Measurements from ENCODE around the gene THSD7A. TPM values are rescaled to one million over a fixed set of nuclear protein-coding genes. Genes with fewer than 3 reads are reported as not detected.

The THSD7A gene
- total RNA-seq, 4 donors from 2014 or later = 11.4 to 24.7 (median 15.2) TPM

DNA sequence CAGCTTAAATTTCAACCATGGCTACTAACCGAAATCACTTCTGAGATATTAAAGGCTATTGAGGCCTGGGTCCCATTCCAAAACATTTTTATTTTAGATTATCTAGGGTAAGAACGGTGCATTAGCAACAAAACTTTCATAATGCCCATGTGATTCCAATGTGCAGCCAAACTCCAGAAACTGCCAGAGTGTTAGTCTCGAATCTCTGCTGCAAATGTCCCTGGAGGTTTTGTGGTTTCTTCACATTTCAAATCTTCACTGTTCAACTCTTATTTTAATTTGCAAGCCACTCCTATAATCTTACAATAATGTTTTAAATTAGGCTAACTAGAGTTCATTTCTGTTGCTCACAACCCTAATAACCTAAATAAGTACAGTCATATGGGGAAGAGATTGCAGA is 501.3 kb downstream of the THSD7A start:
- Histone ChIP-seq H3K9me3 (no peaks in the 10 kb centered on the region), H3K27ac (no peak overlapping the region), H3K27me3 (no peaks in the 10 kb centered on the region), H3K36me3 (no peaks in the 10 kb centered on the region), H3K4me1 (no peaks in the 10 kb centered on the region), H3K4me3 (no peak overlapping the region)
- DNase-seq (ENCODE audit: low spot score in 2 of 2) = no peak
- 65 to 66% methylated on average over 3 of the region's 3 CpGs for WGBS, 2 donors
- TF ChIP-seq POLR2A (IDR thresholded peaks at IDR 0.05) (no peak), EP300 (IDR thresholded peaks at IDR 0.05) (no peak)
- TF ChIP-seq, protein P1, sequence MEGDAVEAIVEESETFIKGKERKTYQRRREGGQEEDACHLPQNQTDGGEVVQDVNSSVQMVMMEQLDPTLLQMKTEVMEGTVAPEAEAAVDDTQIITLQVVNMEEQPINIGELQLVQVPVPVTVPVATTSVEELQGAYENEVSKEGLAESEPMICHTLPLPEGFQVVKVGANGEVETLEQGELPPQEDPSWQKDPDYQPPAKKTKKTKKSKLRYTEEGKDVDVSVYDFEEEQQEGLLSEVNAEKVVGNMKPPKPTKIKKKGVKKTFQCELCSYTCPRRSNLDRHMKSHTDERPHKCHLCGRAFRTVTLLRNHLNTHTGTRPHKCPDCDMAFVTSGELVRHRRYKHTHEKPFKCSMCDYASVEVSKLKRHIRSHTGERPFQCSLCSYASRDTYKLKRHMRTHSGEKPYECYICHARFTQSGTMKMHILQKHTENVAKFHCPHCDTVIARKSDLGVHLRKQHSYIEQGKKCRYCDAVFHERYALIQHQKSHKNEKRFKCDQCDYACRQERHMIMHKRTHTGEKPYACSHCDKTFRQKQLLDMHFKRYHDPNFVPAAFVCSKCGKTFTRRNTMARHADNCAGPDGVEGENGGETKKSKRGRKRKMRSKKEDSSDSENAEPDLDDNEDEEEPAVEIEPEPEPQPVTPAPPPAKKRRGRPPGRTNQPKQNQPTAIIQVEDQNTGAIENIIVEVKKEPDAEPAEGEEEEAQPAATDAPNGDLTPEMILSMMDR (IDR thresholded peaks at IDR 0.05) = no peak

DNA sequence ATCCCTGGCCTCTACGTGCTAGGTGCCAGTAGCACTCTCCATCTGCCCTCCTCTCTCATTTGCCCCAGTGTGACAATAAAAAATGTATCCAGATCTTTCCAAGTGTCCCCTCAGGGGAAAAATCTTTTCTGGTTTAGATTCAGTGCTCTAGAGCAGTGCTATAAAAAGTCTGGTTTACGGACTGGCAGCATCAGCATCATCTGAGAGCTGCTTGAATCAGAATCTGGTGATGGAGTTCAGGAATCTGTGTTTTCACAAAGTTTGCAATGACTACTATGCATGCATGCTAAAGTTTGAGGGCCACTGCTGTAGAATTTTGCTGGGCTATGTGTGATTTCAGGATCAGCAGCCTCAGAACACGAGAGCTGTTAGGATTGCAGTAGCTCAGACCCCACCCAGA is 501.8 kb downstream of the THSD7A start:
- no peaks in the 10 kb centered on the region for H3K4me1 ChIP-seq
- no peaks in the 10 kb centered on the region for H3K9me3 ChIP-seq

DNA sequence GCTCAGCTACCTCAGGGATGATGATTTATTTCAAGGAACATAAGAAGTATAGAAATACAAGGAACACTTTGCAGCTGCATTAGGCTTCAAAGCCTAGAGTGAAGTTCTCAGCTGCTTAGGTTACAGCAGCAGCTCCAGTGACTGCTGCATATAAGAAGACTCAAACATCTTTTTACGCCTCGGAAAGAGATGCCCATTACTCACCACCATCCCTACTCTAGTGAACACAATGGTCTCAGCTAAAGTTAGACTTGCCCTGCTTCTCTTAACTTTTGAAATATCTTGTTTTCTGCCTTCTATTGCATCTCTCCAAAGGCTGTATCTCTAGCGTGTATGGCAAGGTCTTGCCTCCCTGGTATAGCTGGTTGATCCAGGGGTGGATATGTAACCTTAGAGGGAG is 502.4 kb downstream of the THSD7A start:
- no peak for DNase-seq (ENCODE audit: low spot score in 2 of 2)
- WGBS, 2 donors = 80 to 86% methylated on average over 3 of the region's 3 CpGs
- Histone ChIP-seq H3K36me3 (no peaks in the 10 kb centered on the region), H3K9me3 (no peaks in the 10 kb centered on the region), H3K27me3 (no peaks in the 10 kb centered on the region), H3K27ac (no peak overlapping the region), H3K4me3 (no peak overlapping the region), H3K4me1 (no peaks in the 10 kb centered on the region)
- TF ChIP-seq POLR2A (IDR thresholded peaks at IDR 0.05) = no peak
- no peak for TF ChIP-seq EP300 (IDR thresholded peaks at IDR 0.05)
- TF ChIP-seq, protein P1 (IDR thresholded peaks at IDR 0.05) = no peak

More for the DNA sequence above, 501.8 kb downstream of the THSD7A start:
- no peak overlapping the region for H3K4me3 ChIP-seq
- H3K27ac ChIP-seq = no peak overlapping the region
- no peak for DNase-seq (ENCODE audit: low spot score in 2 of 2)
- 72 to 86% methylated on average over 3 of the region's 3 CpGs for WGBS, 2 donors
- TF ChIP-seq, protein P1 (IDR thresholded peaks at IDR 0.05) = no peak
- TF ChIP-seq EP300 (IDR thresholded peaks at IDR 0.05) (no peak), POLR2A (IDR thresholded peaks at IDR 0.05) (no peak)
- no peaks in the 10 kb centered on the region for H3K27me3 ChIP-seq
- no peaks in the 10 kb centered on the region for H3K36me3 ChIP-seq

DNA sequence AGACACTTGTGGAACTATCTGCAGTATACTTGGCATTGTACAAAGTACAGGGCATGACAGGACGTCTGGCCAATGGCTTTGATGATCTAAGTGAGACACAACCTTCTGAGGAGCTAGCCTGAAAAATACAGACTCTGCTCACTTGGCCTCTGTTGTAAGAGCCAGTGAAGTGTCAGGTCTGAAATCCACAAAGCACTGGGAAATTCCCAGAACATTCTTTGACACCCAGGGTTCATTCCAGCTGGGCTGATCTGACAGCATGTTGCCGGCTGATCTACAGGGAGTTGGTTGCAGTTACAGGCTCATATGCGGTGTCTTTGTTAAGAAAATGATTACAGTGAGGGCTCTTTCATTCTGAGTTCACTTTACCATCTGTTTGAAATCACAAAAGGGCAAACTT is 503.7 kb downstream of the THSD7A start:
- H3K27ac ChIP-seq = no peak overlapping the region
- H3K27me3 ChIP-seq = no peaks in the 10 kb centered on the region
- 18 to 28% methylated on average over 3 of the region's 3 CpGs for WGBS, 2 donors
- no peak overlapping the region for H3K4me3 ChIP-seq
- H3K36me3 ChIP-seq = no peaks in the 10 kb centered on the region
- no peaks in the 10 kb centered on the region for H3K9me3 ChIP-seq
- DNase-seq (ENCODE audit: low spot score in 2 of 2) = no peak
- TF ChIP-seq EP300 (IDR thresholded peaks at IDR 0.05) (no peak), POLR2A (IDR thresholded peaks at IDR 0.05) (no peak)
- TF ChIP-seq, protein P1 (IDR thresholded peaks at IDR 0.05) = no peak
- H3K4me1 ChIP-seq = no peaks in the 10 kb centered on the region

DNA sequence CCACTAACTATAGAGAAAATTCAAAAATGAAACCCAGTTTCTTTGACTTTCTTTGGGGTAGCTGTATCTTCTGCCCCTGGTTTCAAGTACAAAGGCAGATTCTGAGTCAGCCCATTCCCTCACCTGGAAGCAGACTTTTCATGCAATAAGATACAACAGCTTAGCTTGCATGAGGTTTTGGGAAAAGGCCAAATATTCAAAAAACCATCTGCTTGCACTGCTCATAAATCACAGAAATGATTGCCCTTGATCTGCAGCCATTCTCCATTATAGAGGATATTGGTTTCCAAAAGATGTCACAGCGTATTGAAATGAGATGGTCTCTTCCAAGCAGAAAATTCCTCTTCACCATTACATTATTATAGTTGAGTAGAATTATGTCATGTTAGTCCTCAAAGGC is 504.4 kb downstream of the THSD7A start:
- no peak for DNase-seq (ENCODE audit: low spot score in 2 of 2)
- Histone ChIP-seq H3K4me3 (no peak overlapping the region), H3K27me3 (no peaks in the 10 kb centered on the region), H3K4me1 (no peaks in the 10 kb centered on the region), H3K27ac (no peak overlapping the region), H3K36me3 (no peaks in the 10 kb centered on the region), H3K9me3 (no peaks in the 10 kb centered on the region)
- 92 to 97% methylated on average over 1 of the region's 1 CpG for WGBS, 2 donors
- TF ChIP-seq, protein P1 (IDR thresholded peaks at IDR 0.05) = no peak
- TF ChIP-seq EP300 (IDR thresholded peaks at IDR 0.05) (no peak), POLR2A (IDR thresholded peaks at IDR 0.05) (no peak)

Measured in tibial nerve (tissue), 4 donors.